Measurements from ENCODE around the gene ZC3HAV1.
A peak's percentile ranks its signal among the peaks of the same experiment; 100 is the strongest.
"Not testable (repeated sequence)": the region's sequence is repeated elsewhere in the genome, so short reads cannot be mapped to it uniquely, and the experiment has no call there.

Gene ZC3HAV1

DNA sequence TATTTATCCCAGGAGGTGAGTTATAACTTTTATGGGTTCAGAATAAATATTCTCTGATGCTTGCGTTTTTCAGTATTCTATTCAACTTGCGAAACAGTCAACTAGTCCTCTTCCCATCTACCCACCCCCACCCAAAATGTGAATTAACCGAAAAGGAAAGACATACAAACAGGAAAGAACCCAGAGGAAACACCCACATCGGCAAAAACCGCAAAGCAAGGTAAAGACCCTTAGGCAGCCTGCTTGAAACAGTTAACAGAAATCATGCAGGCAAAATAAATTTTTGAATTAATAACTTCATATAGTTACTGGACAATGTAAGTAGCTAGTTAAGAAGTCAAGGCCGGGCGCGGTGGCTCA, 5.4 kb downstream of the ZC3HAV1 start:
- TF ChIP-seq CTBP1 (IDR thresholded peaks at IDR 0.05; ENCODE audit: borderline replicate concordance) (no peak), LEF1 (IDR thresholded peaks at IDR 0.05; ENCODE audit: borderline replicate concordance) (no peak), NFRKB (IDR thresholded peaks at IDR 0.05) (no peak), SUZ12 (IDR thresholded peaks at IDR 0.05) (no peak), ARNT (IDR thresholded peaks at IDR 0.05) (no peak), ZNF384 (IDR thresholded peaks at IDR 0.05) (no peak), L3MBTL2 (conservative IDR thresholded peaks at IDR 0.05) (no peak), BHLHE40 (IDR thresholded peaks at IDR 0.05; ENCODE audit: borderline replicate concordance) (no peak), HDGF (IDR thresholded peaks at IDR 0.05; ENCODE audit: borderline replicate concordance) (no peak), ELF4 (IDR thresholded peaks at IDR 0.05) (no peak), SP1 (IDR thresholded peaks at IDR 0.05) (no peak), FOXA1 (IDR thresholded peaks at IDR 0.05) (no peak)
- no peak for DNase-seq (ENCODE audit: extremely low spot score)
- CTCF ChIA-PET, result no interaction called here
- POLR2A ChIA-PET, result interaction anchor here (0.7 kb wide), 1 partner anchor 8 kb away, joined by 4 read pairs; no protein-coding TSS in a partner anchor

GRCh38 chr7:139103057-139103815, 6.3 kb downstream of the ZC3HAV1 start:
- ChIA-PET CTCF (interaction anchor here (1.0 to 1.1 kb wide), 2 partner anchors 28 to 237 kb away, joined by 3 read pairs; no protein-coding TSS in a partner anchor), POLR2A (no interaction called here)
- TF ChIP-seq ZNF384 (IDR thresholded peaks at IDR 0.05), result no peak
- TF ChIP-seq FOXA1 (IDR thresholded peaks at IDR 0.05), result no peak
- TF ChIP-seq BHLHE40 (IDR thresholded peaks at IDR 0.05; ENCODE audit: borderline replicate concordance), result no peak
- no peak for TF ChIP-seq LEF1 (IDR thresholded peaks at IDR 0.05; ENCODE audit: borderline replicate concordance)
- TF ChIP-seq FOXM1 (IDR thresholded peaks at IDR 0.05; ENCODE audit: borderline replicate concordance), result no peak
- TF ChIP-seq L3MBTL2 (conservative IDR thresholded peaks at IDR 0.05), result no peak
- no peak for TF ChIP-seq NFRKB (IDR thresholded peaks at IDR 0.05)
- no peak for TF ChIP-seq CTBP1 (IDR thresholded peaks at IDR 0.05; ENCODE audit: borderline replicate concordance)
- no peak for TF ChIP-seq HDGF (IDR thresholded peaks at IDR 0.05; ENCODE audit: borderline replicate concordance)
- no peak for TF ChIP-seq ELF4 (IDR thresholded peaks at IDR 0.05)
- TF ChIP-seq PKNOX1 (IDR thresholded peaks at IDR 0.05), result no peak
- TF ChIP-seq TARDBP (IDR thresholded peaks at IDR 0.05), result no peak
- no peak for TF ChIP-seq SUZ12 (IDR thresholded peaks at IDR 0.05)
- TF ChIP-seq SP1 (IDR thresholded peaks at IDR 0.05), result no peak
- DNase-seq (ENCODE audit: extremely low spot score), result no peak

DNA sequence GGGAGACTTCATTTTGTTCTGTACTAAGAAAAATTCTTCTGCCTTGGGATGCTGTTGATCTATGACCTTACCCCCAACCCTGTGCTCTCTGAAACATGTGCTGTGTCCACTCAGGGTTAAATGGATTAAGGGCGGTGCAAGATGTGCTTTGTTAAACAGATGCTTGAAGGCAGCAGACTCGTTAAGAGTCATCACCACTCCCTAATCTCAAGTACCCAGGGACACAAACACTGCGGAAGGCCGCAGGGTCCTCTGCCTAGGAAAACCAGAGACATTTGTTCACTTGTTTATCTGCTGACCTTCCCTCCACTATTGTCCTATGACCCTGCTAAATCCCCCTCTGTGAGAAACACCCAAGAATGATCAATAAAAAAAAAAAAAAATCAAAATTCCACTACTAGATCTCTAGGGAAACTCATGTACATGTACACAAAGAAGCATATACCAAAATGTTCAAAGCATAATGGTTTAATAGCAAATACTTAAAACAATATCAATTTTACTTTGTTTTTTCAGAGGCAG, 7.8 kb downstream of the ZC3HAV1 start:
- DNase-seq (ENCODE audit: extremely low spot score); POLR2A ChIA-PET: not testable (repeated sequence)
- CTCF ChIA-PET, result interaction anchor here (1.1 kb wide), 1 partner anchor 239 kb away, joined by 3 read pairs; no protein-coding TSS in a partner anchor

GRCh38 chr7:139099172-139099947, 10.2 kb downstream of the ZC3HAV1 start:
- no peak for TF ChIP-seq TARDBP (IDR thresholded peaks at IDR 0.05)
- ChIA-PET POLR2A (no interaction called here), CTCF (no interaction called here)
- DNase-seq (ENCODE audit: extremely low spot score), result no peak

GRCh38 chr7:139095194-139095659, 14.3 kb downstream of the ZC3HAV1 start:
- TF ChIP-seq PKNOX1 (IDR thresholded peaks at IDR 0.05) (no peak), FOXM1 (IDR thresholded peaks at IDR 0.05; ENCODE audit: borderline replicate concordance) (no peak), L3MBTL2 (conservative IDR thresholded peaks at IDR 0.05) (no peak), HDGF (IDR thresholded peaks at IDR 0.05; ENCODE audit: borderline replicate concordance) (no peak), LEF1 (IDR thresholded peaks at IDR 0.05; ENCODE audit: borderline replicate concordance) (no peak), FOXA1 (IDR thresholded peaks at IDR 0.05) (no peak), ZNF384 (IDR thresholded peaks at IDR 0.05) (no peak), NFRKB (IDR thresholded peaks at IDR 0.05) (no peak), TARDBP (IDR thresholded peaks at IDR 0.05) (no peak), ELF4 (IDR thresholded peaks at IDR 0.05) (no peak), FOXK2 (IDR thresholded peaks at IDR 0.05) (no peak), CTBP1 (IDR thresholded peaks at IDR 0.05; ENCODE audit: borderline replicate concordance) (no peak), BHLHE40 (IDR thresholded peaks at IDR 0.05; ENCODE audit: borderline replicate concordance) (no peak), SUZ12 (IDR thresholded peaks at IDR 0.05) (no peak), SP1 (IDR thresholded peaks at IDR 0.05) (no peak), ARNT (IDR thresholded peaks at IDR 0.05) (no peak)
- no peak for DNase-seq (ENCODE audit: extremely low spot score)
- ChIA-PET CTCF (interaction anchor here (0.6 to 1.7 kb wide), 5 partner anchors 11 to 78 kb away, joined by 3 to 10 read pairs (median 3); no protein-coding TSS in a partner anchor), POLR2A (interaction anchor here (1.5 to 2.5 kb wide), 2 partner anchors 24 to 38 kb away, joined by 4 to 13 read pairs; a partner anchor contains a TSS)

GRCh38 chr7:139094596-139094995, 14.9 kb downstream of the ZC3HAV1 start:
- TF ChIP-seq CTBP1 (IDR thresholded peaks at IDR 0.05; ENCODE audit: borderline replicate concordance), result no peak
- TF ChIP-seq L3MBTL2 (conservative IDR thresholded peaks at IDR 0.05), result peak; percentile 50
- peak; percentile 54 for DNase-seq (ENCODE audit: extremely low spot score)
- POLR2A ChIA-PET, result interaction anchor here (1.5 to 2.5 kb wide), 2 partner anchors 25 to 39 kb away, joined by 4 to 13 read pairs; a partner anchor contains a TSS
- CTCF ChIA-PET, result interaction anchor here (0.6 to 1.7 kb wide), 7 partner anchors 11 to 1553 kb away, joined by 3 to 10 read pairs (median 3); no protein-coding TSS in a partner anchor

All from HEK293T (cell line).